HCT116 (cell line): ENCODE measurements around the gene TMEM178B. TPM values are rescaled to one million over a fixed set of nuclear protein-coding genes. Genes with fewer than 3 reads are reported as not detected.

Experiments
- ATAC-seq: fragments of 200-7000 bp; cut with Tn5 transposase; 2 replicates; pipeline ENCODE4 v1.9.1; 2020; ENCODE audit warnings: mild to moderate bottlenecking, moderate library complexity
- BruUV-seq: library from RNA; stranded (reverse); fragments of 400-500 nt; replicated peaks from 2 replicates; lab custom pipeline; 2021; lab: Mats Ljungman, UMichigan
- CTCF ChIA-PET: fragments of 300-600 bp; sonication (Branson Sonifier 250); formaldehyde crosslinking; loops from one replicate; lab custom pipeline; 2021; ENCODE audit warnings: antibody characterized with exemption; lab: Charles Lee
- POLR2A ChIA-PET: fragments of 300-600, 350-600 bp; sonication (Branson Sonifier 250); formaldehyde crosslinking; loops from one replicate; lab custom pipeline; 2021; ENCODE audit warnings: antibody characterized with exemption; lab: Charles Lee
- RAD21 ChIA-PET, 2 experiments: fragments of 300-600 bp; sonication (Branson Sonifier 250); formaldehyde crosslinking; loops; one replicate each; lab custom pipeline; 2023; ENCODE audit warnings: low total read pairs in 2 of 2; ENCODE audit not compliant: uncharacterized antibody in 2 of 2, unreplicated experiment in 2 of 2, low non-redundant PET in 1 of 2; lab: Charles Lee
- DNase-seq: peaks from one replicate; pipeline ENCODE4 v3.0.0-alpha.2; 2010; ENCODE audit warnings: low read depth, low spot score
- H2AFZ ChIP-seq: fragments of 200-600 bp; shearing (Covaris generic), sonication (generic); 2 replicates; pipeline ENCODE4 v1.6.1; 2017; ENCODE audit warnings: low read depth, mixed run types, mixed read lengths, antibody characterized with exemption, low read length; ENCODE audit not compliant: poor library complexity, severe bottlenecking
- H3K27ac ChIP-seq: 2 replicates; pipeline ENCODE4 v1.5.1; 2012; ENCODE audit warnings: low read depth, low read length
- H3K27me3 ChIP-seq: fragments of 200-600 bp; sonication (generic); 2 replicates; pipeline ENCODE4 v1.6.1; 2016; ENCODE audit warnings: mixed run types, low read length, mixed read lengths; ENCODE audit not compliant: insufficient read depth
- H3K36me3 ChIP-seq, 2 experiments: fragments of 200-500 bp in 1 of 2; fragments of 200-600 bp in 1 of 2; sonication (Bioruptor generic) in 1 of 2; sonication (generic) in 1 of 2; 2 replicates each; pipeline versions ENCODE4 v1.5.1 to v1.6.1; 2014 to 2016; ENCODE audit warnings: low read length in 2 of 2, inconsistent platforms in 1 of 2, mixed read lengths in 1 of 2, mixed run types in 1 of 2; ENCODE audit not compliant: insufficient read depth in 2 of 2, control insufficient read depth in 1 of 2
- H3K4me1 ChIP-seq, 2 experiments: fragments of 200-600 bp in 1 of 2; sonication (generic) in 1 of 2; 2 replicates each; pipeline versions ENCODE4 v1.5.1 to v1.6.1; 2012 to 2017; ENCODE audit warnings: low read length in 2 of 2, inconsistent platforms in 1 of 2, mild to moderate bottlenecking in 1 of 2, mixed read lengths in 1 of 2, mixed run types in 1 of 2, moderate library complexity in 1 of 2; ENCODE audit not compliant: insufficient read depth in 2 of 2, control insufficient read depth in 1 of 2
- H3K4me2 ChIP-seq: fragments of 200-600 bp; sonication (generic); 2 replicates; pipeline ENCODE4 v1.6.1; 2017; ENCODE audit warnings: mixed run types, low read length, mixed read lengths
- H3K4me3 ChIP-seq, 2 experiments: fragments of 200-600 bp in 1 of 2; sonication (generic) in 1 of 2; replicated peaks in 1 of 2; 2 replicates each; pipeline ENCODE4 v1.5.1; 2011 to 2016; ENCODE audit warnings: low read length in 2 of 2, control low read depth in 1 of 2, low read depth in 1 of 2, mild to moderate bottlenecking in 1 of 2, mixed read lengths in 1 of 2, mixed run types in 1 of 2
- H3K79me2 ChIP-seq: fragments of 200-600 bp; sonication (generic); 2 replicates; pipeline ENCODE4 v1.6.1; 2017; ENCODE audit warnings: mild to moderate bottlenecking, mixed run types, low read length, moderate library complexity, mixed read lengths; ENCODE audit not compliant: insufficient read depth
- H3K9ac ChIP-seq: fragments of 200-600 bp; sonication (generic); 2 replicates; pipeline ENCODE4 v1.6.1; 2016; ENCODE audit warnings: low read length, mixed read lengths
- H3K9me2 ChIP-seq: fragments of 200-600 bp; sonication (generic), shearing (Covaris generic); 2 replicates; pipeline ENCODE4 v1.6.1; 2017; ENCODE audit warnings: mixed run types, mild to moderate bottlenecking, moderate library complexity; ENCODE audit not compliant: insufficient read depth
- H3K9me3 ChIP-seq, 2 experiments: fragments of 200-500 bp in 1 of 2; fragments of 200-600 bp in 1 of 2; sonication (Bioruptor generic) in 1 of 2; sonication (generic) in 1 of 2; 2 replicates each; pipeline ENCODE4 v1.6.1; 2014 to 2017; ENCODE audit warnings: low read length in 2 of 2, mixed read lengths in 2 of 2, inconsistent platforms in 1 of 2, low read depth in 1 of 2, mild to moderate bottlenecking in 1 of 2, mixed run types in 1 of 2, moderate library complexity in 1 of 2; ENCODE audit not compliant: control insufficient read depth in 1 of 2, insufficient read depth in 1 of 2
- H4K20me1 ChIP-seq: fragments of 200-600 bp; sonication (generic), shearing (Covaris generic); 2 replicates; pipeline ENCODE4 v1.6.1; 2017; ENCODE audit warnings: mixed run types, mild to moderate bottlenecking, moderate library complexity; ENCODE audit not compliant: insufficient read depth
- ATF3 ChIP-seq: IDR thresholded peaks from 2 replicates; pipeline ENCODE4 v1.6.1; 2012
- CBX3 ChIP-seq: IDR thresholded peaks from 2 replicates; pipeline ENCODE4 v1.6.1; 2012; ENCODE audit warnings: low read depth
- CEBPB ChIP-seq: IDR thresholded peaks from 2 replicates; pipeline ENCODE4 v1.6.1; 2012; ENCODE audit warnings: low read depth
- CTCF ChIP-seq, 3 experiments: fragments of 200-600 bp in 1 of 3; sonication (generic) in 1 of 3; IDR thresholded peaks in 2 of 3; conservative IDR thresholded peaks in 1 of 3; 2 replicates each; pipeline ENCODE4 v1.5.1; 2012 to 2017; ENCODE audit warnings: low read depth in 2 of 3, low read length in 2 of 3, antibody characterized with exemption in 1 of 3, borderline replicate concordance in 1 of 3, control low read depth in 1 of 3, mild to moderate bottlenecking in 1 of 3, mixed read lengths in 1 of 3, mixed run types in 1 of 3, moderate library complexity in 1 of 3; ENCODE audit not compliant: insufficient read depth in 1 of 3
- EGR1 ChIP-seq: IDR thresholded peaks from 2 replicates; pipeline ENCODE4 v1.6.1; 2012; ENCODE audit warnings: low read depth
- JUND ChIP-seq: IDR thresholded peaks from 2 replicates; pipeline ENCODE4 v1.6.1; 2012
- MAX ChIP-seq: IDR thresholded peaks from 2 replicates; pipeline ENCODE4 v1.6.1; 2012
- POLR2A ChIP-seq: IDR thresholded peaks from 2 replicates; pipeline ENCODE4 v1.7.0; 2011; ENCODE audit warnings: borderline replicate concordance; ENCODE audit not compliant: insufficient read depth, insufficient read length; ENCODE audit errors: extremely low read depth
- POLR2AphosphoS5 ChIP-seq: IDR thresholded peaks from 2 replicates; pipeline ENCODE4 v1.6.1; 2011; ENCODE audit warnings: mild to moderate bottlenecking, low read depth, low read length, moderate library complexity
- RAD21 ChIP-seq: IDR thresholded peaks from 2 replicates; pipeline ENCODE4 v1.6.1; 2012; ENCODE audit warnings: low read depth, mild to moderate bottlenecking
- REST ChIP-seq: IDR thresholded peaks from 2 replicates; pipeline ENCODE4 v1.6.1; 2012; ENCODE audit warnings: low read depth
- SIN3A ChIP-seq: IDR thresholded peaks from 2 replicates; pipeline ENCODE4 v1.6.1; 2012; ENCODE audit warnings: low read depth
- TCF7L2 ChIP-seq: IDR thresholded peaks from 2 replicates; pipeline ENCODE4 v1.7.0; 2011; ENCODE audit warnings: borderline replicate concordance, inconsistent platforms; ENCODE audit not compliant: insufficient read depth, insufficient read length; ENCODE audit errors: extremely low read depth
- YY1 ChIP-seq: IDR thresholded peaks from 2 replicates; pipeline ENCODE4 v1.6.1; 2011; ENCODE audit warnings: low read length, low read depth, moderate library complexity, mild to moderate bottlenecking; ENCODE audit not compliant: insufficient replicate concordance; ENCODE audit errors: extremely low read depth
- ZFX ChIP-seq: fragments of 450-650 bp; IDR thresholded peaks from 2 replicates; pipeline ENCODE4 v1.6.1; 2017
- ZNF274 ChIP-seq: fragments of 200-500 bp; sonication (Bioruptor generic); IDR thresholded peaks from 2 replicates; pipeline ENCODE4 v1.6.1; 2014; ENCODE audit warnings: mild to moderate bottlenecking, low read depth, low read length, inconsistent platforms
- intact Hi-C: fragments of 100-400 bp; cut with micrococcal nuclease; formaldehyde crosslinking; loops from 2 replicates; pipeline ENCODE4 v1.10.0; 2022
- total RNA-seq: library from RNA; stranded (reverse); gene quantifications from one replicate; pipeline ENCODE4 v1.2.1, GENCODE V29; 2021; ENCODE audit not compliant: unreplicated experiment

The TMEM178B gene
- total RNA-seq, 1 experiment from 2014 or later: 0.02 TPM

GRCh38 chr7:141232286-141233051, 158.6 kb downstream of the TMEM178B start:
- ATAC-seq (no peak), DNase-seq (no peak)
- no peaks in the 10 kb centered on the region for H3K9me3 ChIP-seq
- peaks cover 45% of the 10 kb centered on the region for H3K27me3 ChIP-seq
- no peak overlapping the region for H3K27ac ChIP-seq
- RAD21 ChIA-PET: no interaction called here
- no peak overlapping the region for H3K9ac ChIP-seq
- H3K4me1 ChIP-seq: no peaks in the 10 kb centered on the region
- no peak overlapping the region for H3K4me3 ChIP-seq
- H3K4me2 ChIP-seq: no peak overlapping the region
- POLR2A ChIA-PET: no interaction called here
- TF ChIP-seq ATF3 (no peak), RAD21 (no peak), SIN3A (no peak), ZNF274 (no peak), CBX3 (no peak), JUND (no peak), YY1 (no peak), CTCF (IDR thresholded peaks at IDR 0.05 in 2 of 3, conservative IDR thresholded peaks at IDR 0.05 in 1 of 3; ENCODE audit: borderline replicate concordance in 1 of 3, insufficient read depth in 1 of 3, low read depth in 2 of 3, low read length in 2 of 3) (no peak), CEBPB (no peak), POLR2AphosphoS5 (no peak), TCF7L2 (no peak), POLR2A (no peak), EGR1 (no peak), REST (no peak), MAX (no peak), ZFX (no peak)
- CTCF ChIA-PET: interaction anchor here (0.6 to 1.0 kb wide), 2 partner anchors 300 to 572 kb away, joined by 3 to 4 read pairs; no protein-coding TSS in a partner anchor
- no TSS peak for BruUV-seq
- H2AFZ ChIP-seq: no peak overlapping the region
- intact Hi-C loops: no loop called here
- H4K20me1 ChIP-seq: no peaks in the 10 kb centered on the region
- no peaks in the 10 kb centered on the region for H3K36me3 ChIP-seq
- no peaks in the 10 kb centered on the region for H3K9me2 ChIP-seq
- H3K79me2 ChIP-seq: no peaks in the 10 kb centered on the region
